HG03045 (cell line): ENCODE data around the gene PLEKHG7.

Experiments
- ATAC-seq: cut with Tn5 transposase; IDR thresholded peaks from one replicate; pipeline ENCODE4 v1.9.1; 2021; ENCODE audit warnings: mild to moderate bottlenecking, moderate library complexity; ENCODE audit not compliant: unreplicated experiment

The PLEKHG7 gene

DNA sequence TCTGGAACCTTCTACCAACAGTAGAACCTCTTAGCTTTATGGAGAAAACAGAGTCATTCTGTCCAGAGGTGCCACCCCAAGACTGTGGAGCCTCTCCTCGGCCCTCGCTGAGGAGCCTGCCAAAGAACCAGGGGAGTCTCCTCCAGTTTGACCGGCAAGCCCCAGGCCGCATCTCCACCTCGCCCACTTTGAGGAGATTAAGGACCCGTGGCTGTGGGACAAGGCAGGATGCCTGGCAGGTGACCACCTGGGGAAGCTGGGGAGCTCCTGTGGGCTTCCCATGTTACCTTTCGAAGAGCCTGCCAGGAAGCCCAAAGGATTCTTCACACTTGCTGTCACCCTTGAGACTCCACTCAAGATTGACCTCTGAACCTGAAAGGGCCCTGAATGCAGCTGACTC is 3.8 kb downstream of the PLEKHG7 start:
- no peak for ATAC-seq

GRCh38 chr12:92707926-92708325 is 5.1 kb downstream of the PLEKHG7 start:
- ATAC-seq: no peak

DNA sequence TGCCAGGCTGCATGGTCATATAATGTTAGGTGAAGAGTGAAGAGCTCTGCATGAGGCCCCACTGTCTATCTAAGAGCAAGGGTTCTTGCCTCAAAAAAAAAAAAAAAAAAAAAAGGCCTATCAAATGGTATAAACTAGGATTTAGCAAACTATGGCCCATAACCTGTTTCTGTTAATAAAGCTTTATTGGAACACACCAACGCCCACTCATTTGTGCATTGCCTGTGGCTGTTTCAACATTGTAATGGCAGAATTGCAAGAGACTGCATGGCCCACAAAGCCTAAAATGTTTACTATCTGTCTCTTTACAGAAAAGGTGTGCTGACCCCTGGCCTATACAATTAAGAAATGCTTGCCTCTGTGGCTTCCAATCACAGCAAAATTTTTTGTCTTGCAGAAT is 12.8 kb downstream of the PLEKHG7 start:
- ATAC-seq: no peak

- ATAC-seq: no peak
Measured at GRCh38 chr12:92717202-92717601, 14.4 kb downstream of the PLEKHG7 start.

- ATAC-seq: no peak
Measured at GRCh38 chr12:92718483-92718990, 15.7 kb downstream of the PLEKHG7 start.

DNA sequence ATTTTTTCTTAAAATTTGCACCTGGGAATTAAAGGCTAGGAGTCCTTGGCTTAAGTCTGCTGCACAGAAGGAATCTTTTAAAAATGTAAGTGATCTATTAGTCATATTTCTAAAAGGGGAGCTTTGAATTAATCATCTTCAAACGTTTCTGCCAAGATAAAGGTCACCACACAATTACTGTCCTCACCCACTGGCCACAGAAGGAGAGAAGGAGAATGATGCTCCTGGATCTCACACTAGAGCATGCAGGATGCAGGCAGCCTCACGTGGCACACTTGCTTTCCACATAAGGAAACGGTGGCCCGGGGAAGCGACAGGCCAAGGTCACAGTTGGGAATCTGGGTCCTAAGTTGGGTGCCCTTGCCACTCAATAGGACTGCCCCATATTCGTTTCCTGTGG is 16.9 kb downstream of the PLEKHG7 start:
- no peak for ATAC-seq

DNA sequence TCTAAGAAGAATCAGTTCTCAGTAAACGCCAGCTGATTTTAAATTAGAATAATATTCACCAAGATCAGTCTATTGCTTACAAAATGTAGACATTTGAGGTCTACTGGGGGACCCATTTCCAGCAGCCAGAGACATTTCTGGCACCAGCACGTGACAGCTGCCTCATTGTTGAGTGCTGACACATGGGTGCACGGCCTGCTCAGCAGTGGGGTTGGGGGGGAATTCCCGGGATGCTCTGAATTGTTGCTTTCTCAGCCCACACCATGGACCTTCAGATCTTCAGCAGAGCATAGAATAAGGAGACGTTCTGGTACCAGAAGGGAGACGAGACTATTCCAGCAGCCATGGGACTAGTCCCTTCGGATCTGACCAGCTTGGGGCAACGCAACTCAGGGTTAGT is 18.3 kb downstream of the PLEKHG7 start:
- ATAC-seq: no peak

DNA sequence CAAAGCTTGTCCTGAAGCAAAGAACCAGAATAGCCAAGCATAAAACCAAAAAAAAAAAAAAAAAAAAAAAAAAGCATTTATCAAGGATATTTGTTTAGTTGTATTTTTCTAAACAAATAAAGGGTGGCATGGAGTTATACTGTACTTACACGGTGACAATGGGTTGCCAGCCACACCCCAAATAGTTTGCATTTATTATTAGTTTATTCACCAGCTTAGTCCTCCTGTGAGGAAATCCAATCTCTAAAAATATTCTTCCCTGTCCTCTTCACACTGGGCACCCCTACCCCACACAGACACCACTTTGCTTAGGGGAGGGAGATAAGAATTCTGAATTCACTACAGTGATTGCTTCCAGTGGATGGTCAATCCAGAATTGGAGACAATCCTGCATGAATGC is 18.9 kb downstream of the PLEKHG7 start:
- no peak for ATAC-seq

GRCh38 chr12:92722897-92723296 is 20.1 kb downstream of the PLEKHG7 start:
- ATAC-seq: no peak

DNA sequence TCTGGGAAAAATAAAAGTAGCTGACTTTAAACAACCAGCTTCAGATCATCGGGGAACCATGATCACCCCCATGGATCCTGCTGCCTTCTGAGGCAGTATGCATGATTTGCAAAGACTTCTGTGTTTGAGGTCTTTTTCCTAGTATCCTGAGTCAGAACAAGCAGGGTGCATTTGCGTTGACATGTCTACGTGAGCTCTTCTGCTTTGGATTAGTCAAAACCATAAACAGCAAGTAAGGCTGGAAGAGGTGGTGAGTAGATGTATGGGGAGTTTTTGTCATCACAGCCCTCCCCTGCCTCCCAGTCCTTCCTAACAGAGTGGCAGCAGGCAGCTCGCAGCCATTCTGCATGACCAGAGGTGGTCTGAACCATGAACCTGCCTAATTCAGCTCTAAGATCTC is 24.1 kb downstream of the PLEKHG7 start:
- ATAC-seq: no peak

- no peak for ATAC-seq
Measured at GRCh38 chr12:92729773-92730305, 27.1 kb downstream of the PLEKHG7 start.

DNA sequence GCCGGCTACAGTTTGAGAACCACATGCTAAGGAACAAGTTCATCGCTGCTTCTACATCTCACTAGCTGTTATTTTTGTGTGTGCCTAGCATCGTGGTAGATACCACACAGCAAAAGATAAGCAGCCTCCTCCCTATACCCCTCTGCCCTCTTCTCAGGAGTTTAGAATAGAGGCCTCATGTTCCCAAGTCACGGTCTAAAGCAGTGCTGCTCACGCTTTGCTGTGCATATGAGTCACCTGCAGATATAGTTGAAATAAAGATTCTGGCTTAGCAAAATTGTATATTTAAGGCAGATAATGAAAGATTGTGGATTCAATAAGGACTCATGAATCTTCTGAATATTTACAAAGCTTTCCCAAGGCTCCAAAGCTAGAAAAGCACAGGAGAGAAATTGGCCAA is 28.0 kb downstream of the PLEKHG7 start:
- no peak for ATAC-seq

- ATAC-seq: no peak
Measured at GRCh38 chr12:92732216-92732615, 29.4 kb downstream of the PLEKHG7 start.

GRCh38 chr12:92732716-92733115 is 29.9 kb downstream of the PLEKHG7 start:
- no peak for ATAC-seq

GRCh38 chr12:92733181-92733580 is 30.4 kb downstream of the PLEKHG7 start:
- no peak for ATAC-seq

GRCh38 chr12:92733661-92734060 is 30.9 kb downstream of the PLEKHG7 start:
- no peak for ATAC-seq

DNA sequence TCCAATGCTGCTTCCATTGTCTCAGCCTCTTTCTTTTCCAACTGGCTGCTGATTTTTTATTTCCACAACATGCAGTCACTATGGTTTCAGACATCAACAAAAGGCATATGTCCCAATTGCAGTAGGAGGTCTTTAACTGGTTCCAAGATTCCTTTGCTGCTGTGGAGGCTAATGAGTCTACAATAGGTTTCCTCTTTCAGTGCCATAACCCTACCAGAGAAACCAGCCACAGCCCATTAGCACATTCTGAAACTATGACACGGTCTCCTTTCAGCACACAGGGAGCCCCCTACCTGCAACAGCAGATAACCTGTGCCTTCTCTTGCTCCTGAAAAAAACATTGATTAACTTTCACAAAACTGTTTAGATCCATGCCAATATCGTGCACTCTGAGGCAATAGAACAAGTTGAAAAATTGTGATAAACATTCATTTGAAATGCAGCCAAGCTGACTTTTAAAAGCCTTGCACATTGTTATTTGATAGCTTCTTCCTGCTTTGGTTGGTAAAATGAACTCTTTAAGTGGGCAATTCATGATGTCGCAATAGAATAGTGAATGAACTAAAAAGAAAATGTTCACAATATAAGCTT is 32.4 kb downstream of the PLEKHG7 start:
- ATAC-seq: no peak

GRCh38 chr12:92736605-92737004 is 33.8 kb downstream of the PLEKHG7 start:
- no peak for ATAC-seq

DNA sequence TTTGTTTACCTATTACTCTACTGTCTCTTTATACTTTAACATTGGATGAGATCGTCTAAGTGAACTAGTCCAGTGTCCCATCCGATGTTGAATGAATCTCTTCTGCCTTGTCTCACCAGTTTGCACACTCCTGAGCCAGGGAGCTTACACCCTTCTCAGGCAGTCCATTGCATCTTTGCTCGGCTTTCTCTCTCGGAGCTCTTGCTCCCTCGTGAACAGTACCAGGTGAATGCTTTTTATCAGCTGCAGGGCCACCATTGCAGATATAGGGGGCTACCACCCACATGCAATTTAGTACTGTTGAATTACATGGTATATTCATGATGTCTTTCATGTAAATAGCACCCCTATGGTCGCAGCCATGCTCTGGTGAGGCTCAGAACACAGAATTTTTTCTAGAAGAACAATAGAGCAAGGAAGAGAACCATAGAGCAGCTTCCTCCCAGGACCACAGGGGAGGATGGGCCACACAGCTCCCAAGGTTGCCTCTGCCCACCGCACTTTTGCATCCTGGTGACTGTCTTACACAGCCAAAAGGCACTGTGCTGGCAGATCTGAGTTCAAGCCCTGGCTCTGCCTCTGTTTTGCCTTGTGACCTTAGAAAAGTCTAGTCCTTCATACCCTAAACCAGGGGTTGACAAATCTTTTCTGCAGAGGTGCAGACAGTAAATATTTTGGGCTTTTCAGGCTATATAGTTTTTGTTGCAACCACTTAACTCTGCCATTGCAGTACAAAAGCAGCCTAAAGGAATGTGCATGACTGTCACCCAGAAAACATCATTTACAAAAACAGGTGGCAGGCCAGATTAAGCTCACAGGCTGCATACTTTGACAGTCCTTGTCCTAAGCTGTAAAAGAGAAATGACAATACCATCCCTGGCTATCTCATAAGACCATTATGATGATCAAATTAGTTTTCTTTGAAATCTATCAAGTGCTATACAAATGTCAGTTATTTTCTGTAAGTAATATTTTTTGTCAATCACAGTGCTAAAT is 35.4 kb downstream of the PLEKHG7 start:
- no peak for ATAC-seq

GRCh38 chr12:92739113-92739512 is 36.3 kb downstream of the PLEKHG7 start:
- ATAC-seq: no peak

DNA sequence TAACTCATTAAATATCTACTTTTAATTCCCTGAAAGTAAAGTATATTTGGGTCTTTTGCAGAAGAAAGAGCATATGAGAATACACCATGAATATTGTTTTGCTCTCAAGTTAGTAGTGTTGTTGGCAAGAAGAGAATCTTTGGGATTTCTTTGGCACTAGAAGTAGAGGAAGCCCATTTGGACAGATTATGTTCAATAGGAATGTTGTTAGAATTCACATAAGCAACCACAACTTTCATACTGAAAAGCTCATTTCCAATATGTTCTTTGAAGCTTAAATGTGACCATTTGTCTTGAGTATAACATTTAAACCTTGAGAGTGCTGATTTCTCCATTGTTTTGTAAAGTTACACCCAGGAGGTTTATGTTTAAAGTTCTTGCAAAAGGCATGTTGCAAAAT is 37.6 kb downstream of the PLEKHG7 start:
- ATAC-seq: no peak

DNA sequence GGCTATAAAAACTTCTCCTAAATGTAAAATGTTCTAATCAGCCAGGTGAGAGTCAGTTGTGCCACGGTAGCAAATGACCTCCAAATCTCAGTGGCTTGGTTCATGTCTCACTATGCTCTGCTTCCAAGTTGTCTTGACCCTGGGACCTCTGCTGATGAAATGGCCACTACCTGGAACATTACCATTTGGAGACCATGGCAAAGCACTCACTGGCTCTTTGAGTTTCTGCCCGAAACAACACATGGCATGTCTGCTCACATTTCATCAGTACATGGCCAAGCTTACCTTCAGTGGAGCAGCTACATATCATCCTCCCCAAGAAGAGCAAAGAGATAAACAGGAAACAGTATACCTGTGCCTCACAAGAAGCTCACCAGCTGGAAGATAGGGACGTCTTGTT is 40.2 kb downstream of the PLEKHG7 start:
- ATAC-seq: no peak
